AG20443 (cell line): ENCODE data around the gene TM9SF1.
A peak's percentile ranks its signal among the peaks of the same experiment; 100 is the strongest.
"Not testable (repeated sequence)": the region's sequence is repeated elsewhere in the genome, so short reads cannot be mapped to it uniquely, and the experiment has no call there.

ENCODE experiments used
- DNase-seq: peaks from one replicate; pipeline ENCODE4 v3.0.0; 2012; ENCODE audit warnings: low spot score, mixed read lengths

The TM9SF1 gene

GRCh38 chr14:24224618-24225071, 29.4 kb upstream of the TM9SF1 start:
- DNase-seq, result peak; percentile 61

- DNase-seq, result not testable (repeated sequence)
These were observed 27.7 kb upstream of the TM9SF1 start for GRCh38 chr14:24222987-24223386.

- DNase-seq, result no peak
These were observed 24.3 kb upstream of the TM9SF1 start for GRCh38 chr14:24219521-24219920.

GRCh38 chr14:24219080-24219479, 23.8 kb upstream of the TM9SF1 start:
- DNase-seq, result no peak

GRCh38 chr14:24216876-24217275, 21.6 kb upstream of the TM9SF1 start:
- DNase-seq, result not testable (repeated sequence)

- DNase-seq, result no peak
These were observed 21.1 kb upstream of the TM9SF1 start for GRCh38 chr14:24216345-24216699.

GRCh38 chr14:24215495-24216344, 20.5 kb upstream of the TM9SF1 start, which contains the start of gene MDP1:
MDP1 (minus strand) TSS chr14:24216066; CDS start chr14:24215955, 111 bp downstream.
- DNase-seq, result peak; percentile 92

- DNase-seq, result no peak
These were observed 18.8 kb upstream of the TM9SF1 start for GRCh38 chr14:24213866-24214662.

- peak; percentile 97 for DNase-seq
These were observed 18.0 kb upstream of the TM9SF1 start, which contains the start of gene CHMP4A for GRCh38 chr14:24212924-24213865. CHMP4A (minus strand) TSS chr14:24213488; CDS start chr14:24213439, 49 bp downstream.

GRCh38 chr14:24211311-24211710, 16.1 kb upstream of the TM9SF1 start:
- DNase-seq, result no peak

- DNase-seq, result no peak
These were observed 12.4 kb upstream of the TM9SF1 start for GRCh38 chr14:24207625-24208024.

GRCh38 chr14:24207104-24207551, 11.9 kb upstream of the TM9SF1 start:
- no peak for DNase-seq

GRCh38 chr14:24206260-24207103, 11.2 kb upstream of the TM9SF1 start:
- DNase-seq, result no peak

- DNase-seq, result no peak
These were observed 9.2 kb upstream of the TM9SF1 start for GRCh38 chr14:24204163-24205146.

GRCh38 chr14:24203249-24203886, 8.1 kb upstream of the TM9SF1 start:
- DNase-seq, result not testable (repeated sequence)

GRCh38 chr14:24202538-24202937, 7.3 kb upstream of the TM9SF1 start:
- DNase-seq, result not testable (repeated sequence)

GRCh38 chr14:24198814-24199524, 3.7 kb upstream of the TM9SF1 start:
- DNase-seq, result no peak

- no peak for DNase-seq
These were observed 1.8 kb upstream of the TM9SF1 start for GRCh38 chr14:24197056-24197450.
